GM18867 (cell line): ENCODE data around the gene MYH10.
"Not testable (repeated sequence)": the region's sequence is repeated elsewhere in the genome, so short reads cannot be mapped to it uniquely, and the experiment has no call there.

Experiments used
- ATAC-seq: cut with Tn5 transposase; IDR thresholded peaks from one replicate; pipeline ENCODE4 v1.9.1; 2021; ENCODE audit warnings: mild to moderate bottlenecking, moderate library complexity; ENCODE audit not compliant: unreplicated experiment

MYH10 gene

GRCh38 chr17:8630227-8630801 is at the start of gene MYH10:
Gene MYH10, minus strand, starts transcription at chr17:8630725. Its CDS starts 7,479 bp downstream, at chr17:8623246.
- ATAC-seq: no peak

- ATAC-seq: no peak
Measured at GRCh38 chr17:8679126-8679525, 48.6 kb upstream of the MYH10 start.

GRCh38 chr17:8675306-8675705 is 44.8 kb upstream of the MYH10 start:
- ATAC-seq: no peak

DNA sequence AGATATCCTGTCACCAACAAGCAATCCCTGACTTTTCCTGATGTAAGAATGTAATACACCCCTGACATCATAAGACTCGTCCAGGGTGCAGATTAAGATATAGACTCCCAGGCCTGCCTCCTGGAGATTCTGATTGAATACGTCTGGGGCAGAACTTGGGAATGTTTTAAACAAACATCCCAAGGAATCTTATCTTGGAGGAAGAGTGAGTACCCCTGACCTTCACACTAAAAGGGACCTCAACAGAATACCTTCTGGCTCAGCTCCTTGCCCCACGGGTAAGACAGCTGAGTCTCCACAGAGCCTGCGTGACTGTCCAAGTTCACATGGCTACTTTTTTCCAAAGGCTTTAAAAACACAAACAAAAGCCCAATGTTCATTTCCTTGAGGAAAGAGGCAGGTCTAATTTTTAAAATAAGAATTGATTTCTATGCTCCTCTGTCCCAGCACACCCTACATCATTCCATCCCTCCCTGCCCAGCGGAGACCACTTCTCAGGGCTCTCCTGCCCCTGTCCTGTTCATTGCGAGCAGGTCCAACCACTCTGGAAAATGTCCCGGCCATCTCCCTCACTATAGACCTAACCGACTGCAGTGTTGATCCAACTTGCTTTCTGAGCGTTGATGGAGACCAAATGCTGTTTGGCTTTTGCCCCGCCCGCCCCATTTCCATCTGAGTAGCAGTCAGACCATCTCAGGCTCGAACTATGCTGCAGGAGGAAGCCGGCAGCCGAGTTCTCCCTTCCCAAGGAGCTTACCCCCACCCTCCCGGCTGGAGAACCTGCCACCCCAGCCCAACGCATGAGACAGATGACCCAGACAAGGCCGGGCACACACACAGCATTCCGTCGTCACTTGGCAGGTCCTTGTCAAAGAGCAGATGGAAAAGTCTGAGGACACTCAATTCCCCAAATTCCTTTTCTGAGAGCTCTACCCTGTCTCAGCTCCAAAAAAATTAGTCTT is 44.1 kb upstream of the MYH10 start:
- ATAC-seq: no peak

- no peak for ATAC-seq
Measured at GRCh38 chr17:8673612-8674011, 43.1 kb upstream of the MYH10 start.

GRCh38 chr17:8672326-8672725 is 41.8 kb upstream of the MYH10 start:
- no peak for ATAC-seq

DNA sequence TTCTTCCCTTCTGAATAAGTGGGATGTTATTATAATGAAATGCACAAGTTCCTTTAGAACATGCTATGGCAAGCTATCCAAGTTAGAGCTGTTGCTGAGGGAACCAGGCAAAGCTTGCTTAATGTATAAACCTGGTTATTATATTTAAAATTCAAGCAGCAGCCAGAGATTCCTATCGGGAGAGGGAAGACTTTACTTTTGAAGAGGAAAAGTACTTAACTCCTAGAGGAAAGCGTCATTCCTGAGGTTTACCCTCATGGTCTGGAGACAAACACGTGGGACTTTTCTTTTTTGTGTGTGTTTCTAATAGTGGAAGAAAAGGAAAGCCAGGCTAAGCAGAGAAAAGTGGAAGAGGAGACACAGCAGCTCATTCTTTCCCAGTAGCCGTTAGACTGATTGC is 39.9 kb upstream of the MYH10 start:
- ATAC-seq: no peak

- no peak for ATAC-seq
Measured at GRCh38 chr17:8668176-8668740, 37.7 kb upstream of the MYH10 start.

- no peak for ATAC-seq
Measured at GRCh38 chr17:8667421-8667820, 36.9 kb upstream of the MYH10 start.

DNA sequence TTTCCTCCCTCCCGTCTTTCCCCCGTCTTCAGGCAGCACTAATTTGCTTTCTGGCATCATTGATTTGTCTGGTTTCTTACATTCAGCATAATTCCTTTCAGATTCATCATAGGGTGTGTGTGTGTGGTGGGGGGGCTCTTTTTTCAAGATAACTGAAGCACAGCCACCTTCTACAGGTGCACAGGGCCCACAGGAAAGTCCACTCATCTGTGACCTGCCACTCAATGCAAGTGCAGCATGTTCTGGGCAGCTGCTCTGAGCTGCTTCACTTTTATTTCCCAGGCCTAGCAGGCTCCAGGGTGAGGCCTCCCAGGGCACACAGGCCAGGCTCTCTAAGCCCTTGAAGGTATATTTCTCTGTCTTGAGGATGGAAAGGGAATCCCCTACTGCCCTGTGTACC is 35.2 kb upstream of the MYH10 start:
- ATAC-seq: no peak

DNA sequence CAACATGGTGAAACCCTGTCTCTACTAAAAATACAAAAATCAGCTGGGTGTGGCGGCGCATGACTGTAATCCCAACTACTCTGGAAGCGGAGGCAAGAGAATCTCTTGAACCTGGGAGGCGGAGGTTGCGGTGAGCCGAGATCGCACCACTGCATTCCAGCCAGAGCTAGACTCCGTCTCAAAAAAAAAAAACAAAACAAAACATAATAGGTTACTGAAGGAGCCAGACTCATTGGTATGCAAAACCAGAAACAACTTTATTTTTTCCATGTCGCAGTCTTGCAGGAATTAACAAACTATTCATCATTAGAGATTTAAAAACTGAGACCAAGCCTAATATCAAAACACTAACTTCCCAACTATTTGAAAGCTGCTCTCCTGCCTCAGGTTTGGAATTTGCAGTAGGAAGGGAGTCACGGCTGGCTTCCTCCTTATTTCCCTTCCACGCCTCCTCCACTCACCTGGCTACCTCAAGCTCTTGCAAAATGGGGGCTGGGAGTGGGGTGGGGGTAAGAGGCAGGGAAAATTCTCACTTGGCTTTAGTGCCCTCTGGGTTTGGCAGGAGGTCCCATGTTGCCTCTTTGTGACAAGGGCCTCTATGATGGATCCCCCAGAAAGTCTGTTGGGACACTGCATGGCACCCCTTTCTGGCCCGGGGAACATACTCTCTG is 34.1 kb upstream of the MYH10 start:
- ATAC-seq: no peak

DNA sequence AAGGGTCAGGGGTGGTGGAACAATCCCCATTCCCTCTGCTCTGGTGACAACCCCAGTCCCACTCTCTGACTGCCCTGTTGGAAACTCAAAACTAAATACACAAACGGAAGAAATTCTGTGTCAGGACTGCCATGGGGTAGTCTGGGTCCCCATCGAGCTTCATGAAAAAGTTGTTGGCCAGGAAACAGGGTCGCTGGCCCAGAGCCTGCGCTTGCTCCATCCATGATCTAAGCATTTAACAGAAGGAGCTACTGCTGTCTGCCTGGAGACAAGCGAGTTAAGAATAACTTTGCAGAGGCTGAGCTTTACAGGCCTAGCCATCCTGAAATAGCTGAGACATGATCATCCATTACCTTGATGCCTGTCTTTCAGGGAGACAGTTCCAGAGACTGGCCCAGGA is 32.4 kb upstream of the MYH10 start:
- no peak for ATAC-seq

- no peak for ATAC-seq
Measured at GRCh38 chr17:8662076-8662831, 31.7 kb upstream of the MYH10 start.

GRCh38 chr17:8660709-8661108 is 30.2 kb upstream of the MYH10 start:
- ATAC-seq: not testable (repeated sequence)

GRCh38 chr17:8659758-8660410 is 29.4 kb upstream of the MYH10 start:
- ATAC-seq: no peak

DNA sequence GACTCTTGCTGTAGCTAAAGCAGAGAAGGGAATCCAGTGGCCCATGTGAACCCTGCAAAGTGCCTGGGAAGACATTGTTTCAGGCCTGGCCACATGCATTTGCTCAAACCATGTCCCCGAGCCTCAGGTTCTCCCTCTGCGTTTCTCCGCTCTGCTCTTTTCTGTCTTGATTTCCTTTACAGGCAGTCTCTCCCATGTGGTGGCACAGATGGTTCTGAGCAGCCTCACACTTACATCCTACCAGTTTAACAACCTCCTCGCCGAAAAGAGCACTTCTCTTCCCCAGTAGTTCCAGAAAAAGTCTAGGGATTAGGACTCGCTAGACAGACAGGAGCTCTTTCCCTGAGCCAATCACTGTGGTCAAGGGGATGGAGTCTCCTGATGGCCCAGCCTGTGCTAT is 28.3 kb upstream of the MYH10 start:
- ATAC-seq: no peak

DNA sequence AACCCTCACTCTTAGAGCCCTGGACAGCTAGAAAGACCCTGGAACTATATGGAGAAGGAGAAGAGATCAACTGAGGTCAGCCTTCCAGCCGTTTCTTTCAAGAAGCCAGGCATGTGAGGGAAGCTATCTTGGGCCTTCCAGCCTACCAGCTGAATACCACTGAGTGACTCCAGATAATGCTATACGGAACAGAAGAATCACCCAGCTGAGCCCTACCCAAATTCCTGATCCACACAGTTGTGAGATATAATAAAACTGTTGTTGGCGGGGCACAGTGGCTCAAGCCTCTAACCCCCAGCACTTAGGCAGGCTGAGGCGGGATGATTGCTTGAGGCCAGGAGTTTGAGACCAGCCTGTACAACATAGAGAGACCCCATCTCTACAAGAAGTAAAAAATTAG is 26.2 kb upstream of the MYH10 start:
- no peak for ATAC-seq

- no peak for ATAC-seq
Measured at GRCh38 chr17:8654822-8655221, 24.3 kb upstream of the MYH10 start.

DNA sequence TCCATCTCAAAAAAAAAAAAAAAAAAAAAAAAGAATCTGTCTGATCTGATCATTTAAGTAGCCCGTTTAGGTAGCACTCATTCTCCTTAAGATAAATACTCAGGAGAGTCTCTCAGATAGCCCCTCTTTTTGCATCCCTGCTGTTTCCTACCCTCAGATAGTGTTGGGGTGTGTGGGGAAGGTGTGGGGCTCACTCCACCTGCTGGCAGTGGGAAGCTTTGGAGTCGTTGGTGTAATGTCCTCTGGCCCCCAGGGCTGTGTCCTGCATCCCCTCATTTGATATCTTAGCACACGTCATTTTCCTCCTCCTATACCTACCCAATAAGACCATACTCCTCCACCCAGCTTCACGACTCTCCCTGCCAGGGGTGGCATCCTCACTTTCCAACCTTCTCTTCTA is 20.5 kb upstream of the MYH10 start:
- no peak for ATAC-seq

DNA sequence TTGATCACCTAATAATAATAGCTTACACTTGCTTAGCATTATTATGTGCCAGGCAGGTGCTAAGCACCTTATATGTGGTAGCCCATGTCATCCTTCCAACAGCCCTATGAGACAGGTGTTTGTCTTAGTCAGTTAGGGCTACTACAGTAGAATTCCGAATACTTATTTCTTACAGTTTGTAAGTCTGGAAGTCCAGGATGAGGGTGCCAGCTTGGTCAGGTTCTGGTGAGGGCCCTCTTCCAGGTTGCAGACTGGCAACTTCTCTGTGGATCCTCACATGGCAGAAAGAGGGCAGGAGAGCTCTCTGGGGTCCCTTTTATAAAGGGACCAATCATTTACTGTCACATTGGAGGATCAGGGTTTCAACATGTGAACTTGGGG is 19.6 kb upstream of the MYH10 start:
- no peak for ATAC-seq
